GM19438 (cell line): ENCODE results near the gene EXOG.

Experiments used
- ATAC-seq: cut with Tn5 transposase; IDR thresholded peaks from one replicate; pipeline ENCODE4 v1.9.1; 2021; ENCODE audit warnings: low read depth; ENCODE audit not compliant: unreplicated experiment

Gene EXOG

DNA sequence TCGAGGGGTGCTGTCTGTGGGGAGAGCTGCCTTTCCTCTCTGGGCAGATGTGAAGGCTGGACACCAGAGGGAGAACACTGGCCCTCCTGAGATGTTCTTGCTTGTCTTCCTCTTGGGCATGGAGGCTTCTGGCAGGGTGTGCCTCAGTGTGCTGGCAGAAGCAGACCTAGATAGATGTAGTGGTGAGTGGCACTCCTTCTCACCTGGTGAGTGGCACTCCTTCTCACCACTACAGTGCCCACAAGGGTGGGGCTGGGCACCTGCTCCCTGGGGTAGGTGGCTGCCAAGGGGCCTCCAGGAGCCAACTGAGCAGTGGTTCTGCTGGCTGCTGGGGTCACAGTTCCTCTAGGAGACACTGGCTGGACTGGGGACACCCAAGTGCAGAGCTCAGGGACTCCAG lies 23.8 kb upstream of the EXOG start:
- ATAC-seq: no peak

DNA sequence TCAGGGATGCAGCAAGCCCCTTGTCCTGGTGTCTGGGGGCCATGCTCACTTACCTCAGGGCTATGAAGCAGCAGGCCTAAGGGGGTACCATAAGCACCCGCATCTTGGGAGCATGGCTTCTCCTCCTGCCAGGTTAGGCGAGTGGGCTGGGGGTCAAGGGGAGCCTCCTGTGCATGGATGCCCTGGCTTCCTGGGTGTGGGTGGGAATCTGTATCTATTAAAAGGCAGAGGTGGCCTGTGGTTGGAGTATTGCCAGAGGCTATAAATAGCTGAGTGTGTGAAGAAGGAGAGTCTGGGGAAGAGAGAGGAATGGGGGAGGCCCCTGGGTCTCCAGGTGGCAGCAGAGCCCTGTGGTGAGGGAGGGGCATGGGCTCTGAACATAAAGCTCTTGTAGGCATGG lies 22.9 kb upstream of the EXOG start:
- ATAC-seq: no peak

DNA sequence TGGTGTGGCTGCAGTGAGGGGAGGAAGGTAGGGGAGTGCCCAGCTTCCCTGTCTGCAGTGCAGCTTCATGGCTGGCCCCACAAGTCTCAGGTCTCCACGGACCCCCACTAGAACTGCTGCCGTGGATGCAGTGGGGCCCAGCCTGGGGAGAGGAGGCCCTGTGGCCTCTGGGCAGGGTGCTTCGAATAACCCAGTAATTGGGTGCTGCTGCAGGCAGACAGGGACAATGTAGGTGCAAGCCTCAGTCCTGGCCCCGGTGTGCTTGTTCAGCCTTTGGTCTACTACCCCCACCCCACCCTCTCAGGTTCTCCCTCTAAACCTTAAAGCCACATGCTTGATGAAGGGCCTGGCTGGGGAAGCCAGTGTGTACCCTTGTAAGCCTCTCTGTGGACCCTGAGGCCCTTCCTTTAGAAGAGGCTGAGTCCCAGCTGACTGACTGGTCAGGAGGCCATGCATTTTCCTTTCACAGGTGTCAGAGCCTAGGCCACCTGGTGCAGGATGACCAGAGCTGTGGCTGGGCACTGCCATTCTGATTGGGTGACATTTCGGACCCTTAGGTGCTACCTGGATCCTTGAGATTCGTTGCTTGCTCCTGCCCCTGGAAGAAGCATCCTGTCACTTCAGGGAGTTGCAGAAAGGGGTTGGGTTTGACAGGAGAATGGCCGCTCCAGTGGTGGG lies 21.1 kb upstream of the EXOG start:
- ATAC-seq: no peak

DNA sequence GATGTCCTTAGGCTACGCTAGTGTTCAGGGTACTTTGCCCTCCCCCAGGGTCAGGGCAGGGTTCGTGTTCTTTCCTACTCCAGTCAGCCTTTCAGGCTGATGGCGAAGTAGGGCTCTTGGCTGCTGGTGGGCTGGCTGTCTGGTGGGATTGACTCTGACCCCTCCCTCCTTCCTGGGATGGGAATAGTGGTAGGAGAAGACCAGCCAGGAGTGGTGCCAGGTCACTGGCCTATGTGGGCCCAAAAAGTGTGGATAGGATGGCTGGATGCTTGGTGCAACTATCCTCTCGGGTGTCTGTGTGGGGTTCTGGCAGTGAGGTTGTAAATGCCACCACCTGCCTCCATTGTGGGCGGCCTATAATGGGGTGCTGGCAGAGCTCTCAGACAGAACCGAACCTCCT lies 20.4 kb upstream of the EXOG start:
- no peak for ATAC-seq

DNA sequence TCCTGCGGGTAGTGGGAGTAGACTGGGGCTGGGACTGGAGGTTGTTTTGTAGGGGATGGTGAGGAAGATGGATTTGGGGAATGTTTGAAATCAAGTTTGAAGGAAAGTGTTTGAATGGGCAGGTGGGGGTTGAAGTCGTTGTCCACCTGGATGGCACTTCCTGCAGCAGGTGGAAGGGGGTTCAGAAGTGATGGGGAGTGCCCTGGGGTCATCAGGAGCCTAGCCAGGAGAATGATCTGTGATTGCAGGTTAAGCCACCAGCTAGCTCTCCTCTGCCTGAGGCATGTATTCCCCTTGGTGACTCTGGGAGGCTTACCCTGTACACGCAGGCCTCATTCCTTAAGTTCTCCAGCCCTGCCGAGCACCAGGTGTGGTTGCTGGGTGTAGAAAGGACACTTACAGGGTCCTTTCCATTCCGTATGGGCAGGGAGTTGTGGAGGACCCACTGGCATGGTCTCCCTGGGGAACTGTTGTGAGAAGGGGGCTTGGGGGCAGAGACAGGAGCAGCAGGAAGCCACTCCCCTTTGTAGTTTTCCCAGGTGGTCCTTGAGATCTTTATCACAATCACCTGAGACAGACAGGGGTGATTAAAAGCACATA lies 19.9 kb upstream of the EXOG start:
- ATAC-seq: no peak

DNA sequence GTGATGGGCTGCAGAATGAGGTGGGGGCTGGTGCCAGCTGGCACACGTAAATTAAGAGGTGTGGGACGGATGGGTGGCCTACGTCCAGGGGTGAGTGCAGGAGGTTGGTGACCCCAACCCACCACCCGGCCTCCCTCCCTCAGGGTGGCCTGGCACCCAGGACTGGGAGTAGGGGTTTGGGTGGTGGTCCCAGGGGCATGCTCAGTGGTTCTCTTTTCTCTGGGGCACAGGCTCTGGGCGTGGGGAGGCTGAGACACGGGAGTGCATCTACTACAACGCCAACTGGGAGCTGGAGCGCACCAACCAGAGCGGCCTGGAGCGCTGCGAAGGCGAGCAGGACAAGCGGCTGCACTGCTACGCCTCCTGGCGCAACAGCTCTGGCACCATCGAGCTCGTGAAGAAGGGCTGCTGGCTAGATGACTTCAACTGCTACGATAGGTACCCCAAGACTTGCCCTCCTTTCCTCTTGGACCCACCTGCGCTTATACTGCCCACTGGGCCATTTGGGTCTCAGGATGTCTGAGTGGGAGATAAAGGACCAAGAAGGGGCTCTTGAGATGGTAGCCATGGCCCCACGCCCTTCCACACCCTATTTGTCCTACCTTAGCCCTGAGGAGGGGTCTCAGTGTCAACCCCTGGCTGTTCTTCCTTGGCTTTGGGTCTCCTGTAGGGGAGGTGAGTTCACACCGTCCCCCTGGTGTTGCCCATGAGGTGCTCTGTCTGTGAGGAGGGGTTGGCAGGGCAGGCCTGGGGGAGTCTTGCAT lies 18.9 kb upstream of the EXOG start:
- ATAC-seq: no peak

DNA sequence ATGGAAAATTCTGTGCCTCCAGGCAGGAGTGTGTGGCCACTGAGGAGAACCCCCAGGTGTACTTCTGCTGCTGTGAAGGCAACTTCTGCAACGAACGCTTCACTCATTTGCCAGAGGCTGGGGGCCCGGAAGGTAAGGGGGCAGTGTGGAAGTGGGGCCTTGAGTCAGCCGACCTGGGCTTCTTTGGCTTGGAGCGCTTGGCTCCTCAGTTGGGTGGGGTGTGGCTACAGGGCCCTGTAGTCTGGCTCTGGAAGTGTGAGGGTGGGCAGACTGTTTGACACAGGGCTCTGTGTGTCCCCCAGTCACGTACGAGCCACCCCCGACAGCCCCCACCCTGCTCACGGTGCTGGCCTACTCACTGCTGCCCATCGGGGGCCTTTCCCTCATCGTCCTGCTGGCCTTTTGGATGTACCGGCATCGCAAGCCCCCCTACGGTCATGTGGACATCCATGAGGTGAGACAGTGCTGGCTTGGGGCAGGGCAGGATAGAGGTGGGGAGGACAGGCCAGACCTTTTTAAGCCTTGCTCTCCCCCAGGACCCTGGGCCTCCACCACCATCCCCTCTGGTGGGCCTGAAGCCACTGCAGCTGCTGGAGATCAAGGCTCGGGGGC lies 18.2 kb upstream of the EXOG start:
- no peak for ATAC-seq

DNA sequence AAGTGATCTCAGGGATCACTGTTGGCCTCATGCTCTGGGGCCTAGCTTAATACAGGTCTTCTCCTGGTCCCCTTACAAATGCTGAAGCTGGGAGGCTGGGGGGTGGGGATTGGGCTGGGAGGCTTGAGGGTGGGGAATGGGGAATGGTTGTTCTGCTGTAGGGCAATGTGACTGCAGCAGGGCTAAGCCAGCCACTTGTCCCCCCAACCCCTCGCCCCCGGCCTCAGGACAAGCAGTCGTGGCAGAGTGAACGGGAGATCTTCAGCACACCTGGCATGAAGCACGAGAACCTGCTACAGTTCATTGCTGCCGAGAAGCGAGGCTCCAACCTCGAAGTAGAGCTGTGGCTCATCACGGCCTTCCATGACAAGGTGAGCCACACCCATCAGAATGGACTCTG lies 17.2 kb upstream of the EXOG start:
- ATAC-seq: no peak

DNA sequence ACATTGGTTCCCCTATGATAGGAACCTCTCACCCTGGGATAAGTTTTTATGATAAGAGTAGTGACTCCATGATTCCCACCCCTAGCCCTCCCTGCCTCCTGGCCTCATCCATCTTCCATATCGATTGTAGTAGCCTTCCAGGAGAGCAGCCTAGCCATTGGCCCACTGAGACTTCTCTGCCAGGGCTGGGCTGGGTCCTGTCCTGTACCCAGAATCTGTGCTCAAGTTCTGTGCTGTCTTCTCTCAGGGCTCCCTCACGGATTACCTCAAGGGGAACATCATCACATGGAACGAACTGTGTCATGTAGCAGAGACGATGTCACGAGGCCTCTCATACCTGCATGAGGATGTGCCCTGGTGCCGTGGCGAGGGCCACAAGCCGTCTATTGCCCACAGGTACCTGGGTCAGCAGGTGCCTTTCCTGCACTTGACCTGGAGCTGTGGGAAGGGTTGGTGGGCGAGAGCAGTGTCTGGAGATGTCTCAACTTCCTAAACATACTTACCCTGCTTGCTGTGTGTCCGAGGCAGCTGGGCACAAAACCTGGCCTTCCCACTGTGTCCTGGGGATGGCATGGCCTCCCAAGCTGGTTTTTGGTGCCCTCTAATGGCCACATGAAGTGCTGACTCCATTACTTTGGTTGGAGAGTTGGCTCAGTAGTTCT lies 16.6 kb upstream of the EXOG start:
- peak; percentile 79 for ATAC-seq

DNA sequence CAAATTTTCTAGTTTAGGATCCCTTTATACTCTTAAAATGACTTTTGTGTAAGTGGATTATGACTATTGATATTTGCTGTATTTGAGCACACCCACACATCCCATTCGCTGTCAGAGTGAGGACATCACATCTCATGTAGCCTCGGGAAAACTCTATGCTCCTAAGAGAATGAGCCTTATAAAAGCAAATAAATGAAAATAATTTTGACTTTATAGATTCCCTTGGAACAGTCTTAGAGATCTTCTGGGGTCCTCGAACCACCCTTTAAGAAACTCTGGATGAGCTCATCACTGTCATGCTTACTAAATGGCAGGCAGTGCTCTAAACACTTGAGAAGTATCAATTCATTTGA lies 16.1 kb upstream of the EXOG start:
- no peak for ATAC-seq

DNA sequence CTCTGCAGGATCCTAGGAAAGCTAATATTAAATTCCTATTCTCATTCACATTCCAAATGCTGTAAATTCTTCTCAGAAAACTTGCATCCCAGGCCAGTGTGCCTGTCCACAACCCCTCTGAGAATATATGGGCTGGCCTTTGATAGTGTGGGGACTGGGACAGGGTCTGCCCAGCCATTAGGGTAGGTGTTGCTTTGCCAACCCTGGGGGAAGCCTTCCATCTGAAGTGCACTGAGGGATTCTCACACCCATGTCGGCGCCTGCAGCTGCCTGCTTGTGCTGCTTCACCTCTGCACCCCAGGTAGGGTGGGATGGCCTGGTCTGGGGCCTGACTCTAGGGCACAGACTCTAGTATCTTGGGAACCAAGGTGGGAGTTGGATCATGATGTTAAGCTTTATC lies 15.2 kb upstream of the EXOG start:
- ATAC-seq: no peak

DNA sequence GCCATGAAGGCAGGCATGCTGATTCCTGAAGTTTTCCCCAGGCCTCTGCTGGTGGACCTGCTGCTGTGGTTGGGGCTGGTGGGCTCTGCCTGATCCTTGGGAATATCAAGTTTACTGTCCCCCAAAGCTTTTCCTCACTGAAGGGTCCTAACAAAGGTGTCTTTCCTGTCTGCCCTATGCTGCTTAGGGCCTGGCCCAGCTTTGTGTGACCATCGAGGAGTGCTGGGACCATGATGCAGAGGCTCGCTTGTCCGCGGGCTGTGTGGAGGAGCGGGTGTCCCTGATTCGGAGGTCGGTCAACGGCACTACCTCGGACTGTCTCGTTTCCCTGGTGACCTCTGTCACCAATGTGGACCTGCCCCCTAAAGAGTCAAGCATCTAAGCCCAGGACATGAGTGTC lies 13.2 kb upstream of the EXOG start:
- ATAC-seq: no peak

DNA sequence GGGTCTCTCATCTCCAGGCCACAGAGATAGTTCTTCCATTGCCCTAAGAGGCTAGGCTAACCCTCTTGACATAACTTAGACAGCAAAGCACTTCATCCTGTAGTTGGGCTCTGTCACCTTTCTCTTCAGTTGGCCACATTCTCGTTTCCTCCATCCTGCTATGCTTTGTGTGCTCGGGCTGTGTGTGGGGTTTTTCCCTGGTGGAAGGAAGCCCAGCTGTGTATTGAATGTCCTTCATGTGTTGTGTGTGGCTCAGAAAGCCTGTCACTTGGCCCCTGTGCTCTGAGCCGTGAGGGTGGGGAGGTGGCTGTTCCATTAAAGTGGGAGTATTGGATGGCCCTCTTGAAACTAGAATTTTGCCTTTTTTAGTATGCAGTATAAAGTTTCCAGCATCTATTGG lies 8.8 kb upstream of the EXOG start:
- peak; percentile 92 for ATAC-seq

DNA sequence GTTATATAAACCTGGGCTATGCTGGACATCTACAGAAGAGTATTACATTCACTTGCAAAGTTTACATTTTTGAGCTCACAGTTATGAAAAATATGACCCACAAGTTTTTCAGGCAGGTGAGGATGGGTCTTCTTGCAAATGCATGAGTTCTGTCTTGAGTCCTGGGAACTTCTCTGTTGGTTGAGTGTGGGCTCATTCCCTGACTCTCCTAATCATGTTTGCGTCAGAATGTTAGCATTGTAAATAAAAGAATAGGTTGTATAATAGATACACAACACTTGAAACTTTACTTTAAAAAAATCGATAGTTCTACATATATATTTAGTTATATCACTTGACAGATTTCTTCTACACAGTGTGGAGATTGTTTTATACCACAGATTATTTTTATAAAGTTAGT lies 7.2 kb upstream of the EXOG start:
- ATAC-seq: no peak

DNA sequence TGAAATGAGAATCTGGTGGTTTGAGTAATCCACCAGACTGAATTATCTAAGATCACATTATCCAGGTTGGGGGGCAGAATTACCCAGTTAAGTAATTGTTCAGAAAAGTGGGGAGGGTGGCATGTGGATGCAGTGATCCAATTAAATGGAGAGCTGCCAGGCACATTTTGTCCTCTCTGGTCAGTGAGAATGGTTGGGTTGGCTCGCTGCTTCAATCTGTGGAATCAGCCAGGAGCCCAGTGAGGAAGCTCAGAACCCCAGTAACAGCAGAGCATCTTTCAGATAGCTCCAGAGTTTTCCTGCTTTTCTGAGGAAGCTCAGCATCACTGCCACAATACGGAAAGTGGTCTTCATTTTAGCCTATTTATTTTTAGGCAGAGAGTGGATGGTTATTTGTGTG lies 6.4 kb upstream of the EXOG start:
- ATAC-seq: no peak

DNA sequence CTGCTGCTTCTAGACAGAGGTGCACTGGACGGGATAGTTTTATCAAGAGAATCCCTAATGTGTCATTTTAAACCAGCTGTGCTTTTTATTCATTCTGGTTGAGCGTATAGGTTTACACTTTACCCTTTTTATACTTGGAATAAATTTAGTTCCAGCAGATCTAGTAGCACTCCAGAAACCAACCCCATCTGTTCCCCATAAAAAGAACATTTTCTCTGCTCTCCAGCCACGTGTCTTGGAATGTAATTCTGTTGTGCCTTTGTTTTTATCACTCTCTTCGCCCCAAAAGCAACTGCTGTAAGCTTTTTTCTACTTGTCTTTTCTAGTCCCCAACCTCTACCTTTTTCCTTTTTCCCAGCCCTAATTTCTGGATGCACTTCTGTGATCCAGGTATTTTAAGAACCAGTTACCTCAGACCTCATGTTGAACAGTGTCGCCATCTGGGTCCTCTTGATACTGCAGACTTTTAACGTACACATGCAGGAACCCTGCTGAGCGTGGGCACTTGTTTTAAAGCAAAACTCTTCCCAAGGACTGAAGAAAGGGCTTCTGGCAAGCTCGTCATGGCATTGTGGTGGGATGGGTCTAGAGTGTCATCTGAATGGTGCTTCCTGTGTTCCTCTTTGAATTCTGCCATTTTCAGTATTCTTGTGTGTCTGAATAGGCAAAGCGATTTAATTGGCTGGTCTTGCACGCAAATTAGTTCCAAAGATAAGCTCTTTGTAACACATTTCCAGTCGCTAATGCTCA lies 5.7 kb upstream of the EXOG start:
- no peak for ATAC-seq

DNA sequence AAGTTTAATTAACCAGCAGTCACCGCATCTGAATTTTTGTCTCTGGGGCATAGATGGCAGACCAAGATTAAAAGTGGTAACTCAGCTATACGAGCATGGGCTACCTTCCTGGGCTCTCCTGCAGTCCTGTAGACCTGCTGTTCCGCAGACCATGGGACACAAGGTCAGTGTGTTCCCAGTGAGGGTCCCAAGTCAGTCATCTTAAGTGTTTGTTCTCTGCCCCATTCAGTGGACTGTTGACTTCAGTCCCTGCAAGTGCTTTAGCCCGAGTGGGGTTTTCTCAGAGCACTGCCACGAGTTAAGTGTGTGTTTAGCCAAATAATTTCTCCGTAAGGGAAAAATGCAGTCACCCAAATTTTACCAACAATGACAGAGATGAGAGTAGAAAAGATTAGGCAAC lies 4.9 kb upstream of the EXOG start:
- ATAC-seq: no peak

DNA sequence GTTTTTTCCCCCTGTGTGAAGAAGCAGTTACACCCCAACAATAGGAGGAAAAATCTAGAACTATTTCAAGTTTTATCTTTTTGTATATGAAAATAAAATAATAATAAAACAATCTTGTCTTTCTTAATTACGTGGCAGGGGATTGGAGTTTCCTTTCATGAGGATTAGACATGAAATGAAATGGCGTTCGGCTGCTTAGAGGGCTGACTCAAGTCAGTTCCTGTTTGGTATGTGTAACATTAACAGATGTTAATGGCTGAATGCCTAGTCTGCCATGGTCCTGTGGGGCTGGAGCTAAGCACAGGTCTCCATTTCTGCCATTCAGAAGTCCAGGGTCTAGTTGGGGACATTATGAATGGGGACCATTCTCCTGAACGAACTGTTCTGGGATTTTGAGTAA lies 3.1 kb upstream of the EXOG start:
- ATAC-seq: no peak

DNA sequence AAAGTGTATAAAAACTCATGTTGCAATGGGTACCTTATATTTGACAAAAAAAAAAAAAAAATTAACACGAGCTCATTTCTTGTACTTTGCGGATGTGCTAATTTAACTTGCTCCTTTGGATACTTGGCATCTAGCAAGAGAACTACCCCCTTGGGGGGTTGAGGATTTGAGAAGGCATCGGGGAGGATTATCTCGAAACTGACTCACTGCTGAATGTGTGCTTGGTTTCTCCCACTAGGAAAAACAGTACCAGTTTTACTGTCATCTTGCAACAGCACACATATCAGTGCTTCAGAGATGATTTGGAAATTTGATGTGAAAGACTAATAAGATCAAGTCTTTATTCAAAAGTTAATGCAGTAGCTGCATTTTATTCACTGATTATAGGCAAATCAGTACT lies 891 bp downstream of the EXOG start:
- ATAC-seq: no peak

DNA sequence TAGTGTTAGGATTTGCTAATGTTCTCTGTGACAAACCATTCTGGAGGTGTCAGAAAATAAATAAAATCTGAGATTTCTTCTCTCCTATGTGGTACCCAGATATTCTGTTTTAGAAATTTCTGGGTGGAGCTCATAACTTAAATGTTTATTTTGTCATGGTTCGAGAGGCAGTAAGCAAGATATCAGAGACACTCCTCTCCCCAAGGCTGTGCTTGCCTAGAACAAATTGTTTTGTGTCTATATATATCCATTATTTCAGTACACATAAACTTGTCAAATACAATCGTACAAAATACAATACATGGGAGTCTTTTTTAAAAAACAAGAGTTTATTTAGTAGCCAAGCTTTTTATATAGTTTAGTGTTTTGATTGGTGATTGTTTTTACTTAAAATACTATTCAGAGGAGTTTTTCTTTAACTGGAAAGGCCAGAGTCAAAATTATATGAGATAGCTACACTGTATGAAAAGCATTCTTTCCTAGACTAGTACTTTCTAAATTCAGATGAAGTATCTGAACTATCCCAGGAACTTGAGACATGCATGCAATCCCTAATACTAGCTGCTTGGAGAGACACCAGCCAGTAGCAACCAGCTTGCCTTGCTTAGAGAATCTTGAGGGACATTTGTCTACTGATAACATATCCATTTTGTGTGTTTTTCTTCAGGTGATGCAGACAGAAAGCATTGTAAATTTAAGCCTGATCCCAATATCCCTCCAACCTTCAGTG lies 4.7 kb downstream of the EXOG start:
- no peak for ATAC-seq
